IPS-18c (cell line): ENCODE results near the gene BIRC6.
"Not testable (repeated sequence)": the region's sequence is repeated elsewhere in the genome, so short reads cannot be mapped to it uniquely, and the experiment has no call there.

Experiments used
- H3K4me3 ChIP-seq: 2 replicates; pipeline ENCODE4 v1.7.0; 2013; ENCODE audit warnings: low read depth, mild to moderate bottlenecking, low read length, moderate library complexity; ENCODE audit not compliant: insufficient read depth
- H3K9me3 ChIP-seq: one replicate; pipeline ENCODE4 v1.6.1; 2013; ENCODE audit warnings: mild to moderate bottlenecking, low read length, moderate library complexity; ENCODE audit not compliant: control insufficient read depth, insufficient read depth

The BIRC6 gene

GRCh38 chr2:32532341-32532740, 175.5 kb downstream of the BIRC6 start:
- no peaks in the 10 kb centered on the region for H3K9me3 ChIP-seq
- no peak overlapping the region for H3K4me3 ChIP-seq

DNA sequence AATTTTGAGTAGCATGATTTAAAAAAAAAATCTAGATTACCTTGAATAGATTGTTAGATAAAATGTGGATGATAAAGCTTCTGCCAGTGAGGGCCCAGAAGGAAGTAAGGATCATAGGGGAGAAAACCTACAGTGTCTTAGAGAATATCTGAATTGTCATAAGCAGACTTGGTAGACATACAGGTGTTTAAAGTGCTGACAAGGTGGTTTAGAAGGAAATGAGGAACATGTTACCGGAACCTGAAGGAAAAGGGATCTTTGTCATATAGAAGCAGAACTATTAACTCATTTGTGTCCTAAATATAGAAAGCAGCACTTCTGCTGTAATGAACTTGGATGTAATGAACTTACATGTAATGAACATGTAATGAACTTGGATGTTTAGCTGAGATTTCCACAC, 176.1 kb downstream of the BIRC6 start:
- H3K4me3 ChIP-seq = no peak overlapping the region
- H3K9me3 ChIP-seq = no peaks in the 10 kb centered on the region

DNA sequence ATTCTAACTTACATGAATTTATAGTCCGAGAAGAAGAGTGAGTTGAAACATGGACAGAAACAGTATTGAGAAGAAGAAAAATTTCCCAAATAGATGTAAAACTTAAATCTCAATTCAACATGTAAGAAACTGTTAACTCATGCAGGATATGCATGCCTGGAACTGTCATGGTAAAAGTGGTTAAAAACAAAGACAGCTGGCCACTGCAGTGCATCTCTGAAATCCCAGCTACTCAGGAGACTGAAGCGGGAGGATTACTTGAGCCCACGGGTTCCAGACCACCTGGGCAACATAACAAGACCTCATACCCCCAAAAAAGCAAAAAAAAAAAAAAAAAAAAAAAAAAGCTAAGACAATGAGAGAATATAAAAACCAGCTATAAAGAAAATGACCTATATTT, 178.0 kb downstream of the BIRC6 start:
- H3K9me3 ChIP-seq = no peaks in the 10 kb centered on the region
- no peak overlapping the region for H3K4me3 ChIP-seq

DNA sequence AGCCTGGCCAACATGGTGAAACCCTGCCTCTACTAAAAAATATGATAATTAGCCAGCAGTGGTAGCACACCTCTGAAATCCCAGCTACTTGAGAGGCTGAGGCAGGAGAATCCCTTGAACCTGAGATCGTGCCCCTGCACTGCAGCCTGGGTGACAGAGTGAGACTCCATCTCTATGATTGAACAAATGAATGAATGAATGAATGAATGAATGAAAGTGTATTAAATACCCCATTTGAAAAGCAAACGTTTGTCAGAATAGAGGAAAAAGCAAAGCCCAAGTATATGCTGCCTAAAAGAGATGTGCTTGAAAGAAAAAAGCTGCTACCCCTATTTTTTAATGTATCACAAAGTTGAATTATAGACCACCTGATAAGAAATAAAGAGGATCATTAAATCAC, 181.9 kb downstream of the BIRC6 start:
- Histone ChIP-seq H3K4me3 (no peak overlapping the region), H3K9me3 (no peaks in the 10 kb centered on the region)

DNA sequence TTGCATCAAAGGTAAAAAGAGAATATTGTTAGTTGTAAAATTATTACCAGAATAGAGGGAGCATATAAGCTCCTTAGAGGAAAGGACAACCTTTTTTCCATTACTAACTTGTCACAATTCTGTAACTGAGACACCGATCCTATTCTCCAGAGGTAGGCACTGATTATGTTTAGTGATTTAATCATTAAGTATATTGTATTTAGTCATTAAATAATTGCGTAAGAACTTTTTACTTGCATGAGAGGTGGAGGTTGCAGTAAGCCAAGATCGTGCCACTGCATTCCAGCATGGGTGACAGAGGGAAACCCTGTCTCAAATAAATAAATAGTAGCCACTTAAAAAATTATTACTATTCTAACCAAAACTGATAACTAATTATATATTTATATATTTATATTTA, 195.7 kb downstream of the BIRC6 start:
- not testable (repeated sequence) for H3K4me3 ChIP-seq, H3K9me3 ChIP-seq

DNA sequence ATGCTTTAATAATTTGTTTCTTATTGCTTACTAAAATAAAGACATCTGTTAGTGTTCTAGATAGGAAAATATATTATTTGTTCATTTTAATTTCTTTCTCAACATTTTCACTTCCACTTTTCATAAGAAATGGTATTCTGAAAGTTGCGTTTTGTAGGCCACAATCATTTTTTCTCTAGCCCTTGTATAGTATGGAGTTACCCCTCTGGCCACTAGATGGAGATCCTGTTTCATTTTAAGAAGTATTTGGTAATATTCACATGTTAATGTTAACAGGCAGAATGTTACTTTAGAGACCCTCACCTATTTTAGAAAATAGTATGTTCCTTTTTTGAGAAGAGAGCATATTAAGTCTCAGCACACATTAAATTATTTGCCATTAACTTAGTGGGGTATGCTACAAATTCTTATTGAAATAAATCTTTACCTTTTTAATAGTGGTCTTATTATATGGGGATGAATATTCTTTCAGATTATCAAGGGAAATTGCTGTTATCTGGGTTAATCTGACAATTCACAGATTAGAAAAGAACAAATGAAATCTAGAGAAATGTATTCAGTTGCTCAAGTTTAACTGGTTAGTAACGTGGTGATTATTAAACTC, 197.1 kb downstream of the BIRC6 start:
- no peaks in the 10 kb centered on the region for H3K9me3 ChIP-seq
- no peak overlapping the region for H3K4me3 ChIP-seq

GRCh38 chr2:32558492-32558891, 201.7 kb downstream of the BIRC6 start:
- no peak overlapping the region for H3K4me3 ChIP-seq
- H3K9me3 ChIP-seq = no peaks in the 10 kb centered on the region

- H3K4me3 ChIP-seq = no peak overlapping the region
- no peaks in the 10 kb centered on the region for H3K9me3 ChIP-seq
Measured at GRCh38 chr2:32559136-32559535, 202.3 kb downstream of the BIRC6 start.

GRCh38 chr2:32562906-32563305, 206.1 kb downstream of the BIRC6 start:
- H3K9me3 ChIP-seq = no peaks in the 10 kb centered on the region

GRCh38 chr2:32564417-32565035, 207.7 kb downstream of the BIRC6 start:
- Histone ChIP-seq H3K4me3 (no peak overlapping the region), H3K9me3 (no peaks in the 10 kb centered on the region)

More at GRCh38 chr2:32562906-32563305, 206.1 kb downstream of the BIRC6 start:
- no peak overlapping the region for H3K4me3 ChIP-seq

- no peaks in the 10 kb centered on the region for H3K9me3 ChIP-seq
- H3K4me3 ChIP-seq = no peak overlapping the region
Measured at GRCh38 chr2:32565902-32566301, 209.1 kb downstream of the BIRC6 start.

DNA sequence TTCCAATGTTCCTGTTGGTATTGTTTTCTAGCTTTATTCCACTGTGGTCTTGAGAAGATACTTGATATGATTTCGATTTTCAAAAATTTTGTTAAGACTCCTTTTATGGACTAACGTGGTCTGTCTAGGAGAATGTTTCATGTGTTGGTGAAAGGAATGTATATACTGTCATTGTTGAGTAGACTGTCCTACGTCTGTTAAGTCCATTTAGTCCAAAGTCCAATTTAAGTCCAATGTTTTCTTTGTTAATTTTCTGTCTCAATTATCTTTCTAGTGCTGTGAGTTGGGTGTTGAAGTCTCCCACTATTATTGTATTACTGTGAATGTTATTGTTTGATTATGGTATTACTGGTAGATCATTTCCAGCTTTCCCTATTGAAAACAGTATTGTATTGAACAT, 215.2 kb downstream of the BIRC6 start:
- H3K4me3 ChIP-seq = no peak overlapping the region
- H3K9me3 ChIP-seq = no peaks in the 10 kb centered on the region

DNA sequence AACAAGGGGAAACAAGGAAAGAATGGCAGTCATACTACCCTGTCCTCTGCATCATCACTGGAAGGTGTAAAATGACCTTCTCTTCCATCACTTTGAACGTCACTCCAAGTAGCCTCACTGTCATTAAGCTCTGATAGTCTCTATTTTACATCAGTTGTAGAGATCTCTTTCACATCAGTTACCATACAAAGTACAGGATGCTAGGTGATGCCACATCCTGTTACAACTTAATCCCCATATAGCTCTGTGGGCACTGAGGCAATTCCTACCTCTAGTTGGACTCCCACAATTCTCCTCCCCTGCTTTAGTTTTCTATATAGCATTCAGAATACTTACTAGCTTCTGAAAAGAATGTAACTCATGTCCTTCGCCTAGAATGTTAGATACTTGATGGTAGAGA, 215.9 kb downstream of the BIRC6 start:
- Histone ChIP-seq H3K4me3 (no peak overlapping the region), H3K9me3 (no peaks in the 10 kb centered on the region)

DNA sequence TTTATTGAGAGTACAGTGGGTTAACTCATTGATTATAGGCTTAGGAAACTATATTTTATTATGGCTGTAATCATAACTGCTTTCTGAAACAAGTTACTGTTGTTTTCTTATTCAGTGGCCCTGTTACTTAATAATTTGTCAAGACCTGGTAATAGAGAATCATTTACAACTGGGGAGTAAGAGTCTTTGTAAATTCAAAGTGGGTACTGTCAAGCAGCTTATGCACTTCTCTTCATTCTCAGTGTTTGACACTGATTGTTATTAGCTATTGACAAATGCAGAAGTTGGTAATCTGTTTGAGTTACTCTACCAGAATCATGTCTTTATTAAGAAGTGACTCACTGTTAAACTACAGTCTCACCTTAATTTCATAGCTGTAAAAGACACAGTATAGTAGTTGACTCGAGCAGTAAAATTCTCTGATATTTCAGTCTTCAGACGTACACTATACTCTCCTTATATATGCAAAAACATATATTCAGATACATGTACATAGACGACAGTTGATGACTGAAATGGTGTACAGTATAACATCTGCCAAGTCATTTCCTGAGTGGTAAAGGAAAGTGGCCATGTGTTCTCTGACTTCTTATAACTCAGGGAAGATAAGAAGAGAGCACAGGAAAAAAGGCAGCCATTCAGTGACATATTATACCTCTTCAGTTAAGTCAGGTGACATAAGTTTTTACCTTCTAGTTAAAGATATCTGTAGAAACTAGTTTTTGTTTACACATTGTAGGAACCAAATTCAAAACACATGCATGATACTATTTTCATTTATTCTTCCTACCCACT, 235.0 kb downstream of the BIRC6 start:
- H3K4me3 ChIP-seq = no peak overlapping the region
- H3K9me3 ChIP-seq = no peaks in the 10 kb centered on the region

GRCh38 chr2:32594573-32594972, 237.8 kb downstream of the BIRC6 start:
- Histone ChIP-seq H3K9me3 (no peaks in the 10 kb centered on the region), H3K4me3 (no peak overlapping the region)

- no peak overlapping the region for H3K4me3 ChIP-seq
- no peaks in the 10 kb centered on the region for H3K9me3 ChIP-seq
Measured at GRCh38 chr2:32611366-32611765, 254.5 kb downstream of the BIRC6 start.

GRCh38 chr2:32611771-32612170, 254.9 kb downstream of the BIRC6 start:
- Histone ChIP-seq H3K9me3 (no peaks in the 10 kb centered on the region), H3K4me3 (no peak overlapping the region)

GRCh38 chr2:32614084-32614483, 257.3 kb downstream of the BIRC6 start:
- no peaks in the 10 kb centered on the region for H3K9me3 ChIP-seq
- H3K4me3 ChIP-seq = no peak overlapping the region
